ENCODE results near the gene PTPN4.
"Not testable (repeated sequence)": the region's sequence is repeated elsewhere in the genome, so short reads cannot be mapped to it uniquely, and the experiment has no call there.

GRCh38 chr2:119804409-119804808 lies 44.7 kb downstream of the PTPN4 start:
- TF ChIP-seq, protein P1, sequence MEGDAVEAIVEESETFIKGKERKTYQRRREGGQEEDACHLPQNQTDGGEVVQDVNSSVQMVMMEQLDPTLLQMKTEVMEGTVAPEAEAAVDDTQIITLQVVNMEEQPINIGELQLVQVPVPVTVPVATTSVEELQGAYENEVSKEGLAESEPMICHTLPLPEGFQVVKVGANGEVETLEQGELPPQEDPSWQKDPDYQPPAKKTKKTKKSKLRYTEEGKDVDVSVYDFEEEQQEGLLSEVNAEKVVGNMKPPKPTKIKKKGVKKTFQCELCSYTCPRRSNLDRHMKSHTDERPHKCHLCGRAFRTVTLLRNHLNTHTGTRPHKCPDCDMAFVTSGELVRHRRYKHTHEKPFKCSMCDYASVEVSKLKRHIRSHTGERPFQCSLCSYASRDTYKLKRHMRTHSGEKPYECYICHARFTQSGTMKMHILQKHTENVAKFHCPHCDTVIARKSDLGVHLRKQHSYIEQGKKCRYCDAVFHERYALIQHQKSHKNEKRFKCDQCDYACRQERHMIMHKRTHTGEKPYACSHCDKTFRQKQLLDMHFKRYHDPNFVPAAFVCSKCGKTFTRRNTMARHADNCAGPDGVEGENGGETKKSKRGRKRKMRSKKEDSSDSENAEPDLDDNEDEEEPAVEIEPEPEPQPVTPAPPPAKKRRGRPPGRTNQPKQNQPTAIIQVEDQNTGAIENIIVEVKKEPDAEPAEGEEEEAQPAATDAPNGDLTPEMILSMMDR (IDR thresholded peaks at IDR 0.05; ENCODE audit: low read depth, low read length): not testable (repeated sequence)
- TF ChIP-seq EZH2phosphoT487 (IDR thresholded peaks at IDR 0.05; ENCODE audit: low read depth): not testable (repeated sequence)

Data from OCI-LY3 (cell line).